Measurements from ENCODE around the gene MAPRE2.

MAPRE2 gene

GRCh38 chr18:35085450-35086380 lies 44.5 kb downstream of the MAPRE2 start:
- Mint-ChIP-seq H3K4me3 (no peak overlapping the region), H3K27me3 (ENCODE audit: low read depth) (no peaks in the 10 kb centered on the region), H3K9me3 (no peaks in the 10 kb centered on the region), H3K27ac (no peak overlapping the region), H3K4me1 (ENCODE audit: low read depth) (peaks cover 4% of the 10 kb centered on the region), H3K36me3 (ENCODE audit: low read depth) (peaks cover 7% of the 10 kb centered on the region)

GRCh38 chr18:35086704-35087103 lies 45.5 kb downstream of the MAPRE2 start:
- no peak overlapping the region for H3K27ac Mint-ChIP-seq
- H3K9me3 Mint-ChIP-seq = no peaks in the 10 kb centered on the region
- no peak overlapping the region for H3K4me3 Mint-ChIP-seq
- H3K36me3 Mint-ChIP-seq (ENCODE audit: low read depth) = peaks cover 7% of the 10 kb centered on the region
- H3K27me3 Mint-ChIP-seq (ENCODE audit: low read depth) = no peaks in the 10 kb centered on the region
- peaks cover 4% of the 10 kb centered on the region for H3K4me1 Mint-ChIP-seq (ENCODE audit: low read depth)

- Mint-ChIP-seq H3K9me3 (no peaks in the 10 kb centered on the region), H3K27ac (no peak overlapping the region), H3K36me3 (ENCODE audit: low read depth) (peaks cover 9% of the 10 kb centered on the region), H3K4me1 (ENCODE audit: low read depth) (peaks cover 4% of the 10 kb centered on the region), H3K4me3 (no peak overlapping the region), H3K27me3 (ENCODE audit: low read depth) (no peaks in the 10 kb centered on the region)
These were observed 46.5 kb downstream of the MAPRE2 start for GRCh38 chr18:35087726-35088125.

- no peaks in the 10 kb centered on the region for H3K27me3 Mint-ChIP-seq (ENCODE audit: low read depth)
- H3K4me1 Mint-ChIP-seq (ENCODE audit: low read depth) = peaks cover 4% of the 10 kb centered on the region
- H3K27ac Mint-ChIP-seq = no peak overlapping the region
These were observed 47.7 kb downstream of the MAPRE2 start for GRCh38 chr18:35088921-35089320.

GRCh38 chr18:35089382-35089781 lies 48.2 kb downstream of the MAPRE2 start:
- peaks cover 9% of the 10 kb centered on the region for H3K36me3 Mint-ChIP-seq (ENCODE audit: low read depth)
- peaks cover 4% of the 10 kb centered on the region for H3K4me1 Mint-ChIP-seq (ENCODE audit: low read depth)
- no peak overlapping the region for H3K27ac Mint-ChIP-seq
- no peak overlapping the region for H3K4me3 Mint-ChIP-seq
- no peaks in the 10 kb centered on the region for H3K27me3 Mint-ChIP-seq (ENCODE audit: low read depth)
- H3K9me3 Mint-ChIP-seq = no peaks in the 10 kb centered on the region

More at GRCh38 chr18:35088921-35089320, 47.7 kb downstream of the MAPRE2 start:
- H3K36me3 Mint-ChIP-seq (ENCODE audit: low read depth) = peaks cover 9% of the 10 kb centered on the region
- H3K4me3 Mint-ChIP-seq = no peak overlapping the region
- H3K9me3 Mint-ChIP-seq = no peaks in the 10 kb centered on the region

- H3K4me3 Mint-ChIP-seq = no peak overlapping the region
- H3K27ac Mint-ChIP-seq = no peak overlapping the region
- peaks cover 9% of the 10 kb centered on the region for H3K36me3 Mint-ChIP-seq (ENCODE audit: low read depth)
- H3K27me3 Mint-ChIP-seq (ENCODE audit: low read depth) = no peaks in the 10 kb centered on the region
- H3K9me3 Mint-ChIP-seq = no peaks in the 10 kb centered on the region
- H3K4me1 Mint-ChIP-seq (ENCODE audit: low read depth) = peaks cover 4% of the 10 kb centered on the region
These were observed 48.8 kb downstream of the MAPRE2 start for GRCh38 chr18:35089891-35090550.

- H3K4me1 Mint-ChIP-seq (ENCODE audit: low read depth) = peaks cover 6% of the 10 kb centered on the region
- peaks cover 7% of the 10 kb centered on the region for H3K36me3 Mint-ChIP-seq (ENCODE audit: low read depth)
- H3K27me3 Mint-ChIP-seq (ENCODE audit: low read depth) = no peaks in the 10 kb centered on the region
- no peaks in the 10 kb centered on the region for H3K9me3 Mint-ChIP-seq
- H3K27ac Mint-ChIP-seq = no peak overlapping the region
- no peak overlapping the region for H3K4me3 Mint-ChIP-seq
These were observed 50.6 kb downstream of the MAPRE2 start for GRCh38 chr18:35091841-35092240.

- Mint-ChIP-seq H3K27me3 (ENCODE audit: low read depth) (no peaks in the 10 kb centered on the region), H3K4me1 (ENCODE audit: low read depth) (peaks cover 4% of the 10 kb centered on the region), H3K4me3 (no peak overlapping the region), H3K36me3 (ENCODE audit: low read depth) (peaks cover 13% of the 10 kb centered on the region), H3K9me3 (no peaks in the 10 kb centered on the region), H3K27ac (no peak overlapping the region)
These were observed 54.9 kb downstream of the MAPRE2 start for GRCh38 chr18:35095983-35096676.

GRCh38 chr18:35096677-35097011 lies 55.4 kb downstream of the MAPRE2 start:
- H3K4me1 Mint-ChIP-seq (ENCODE audit: low read depth) = peaks cover 4% of the 10 kb centered on the region
- no peak overlapping the region for H3K27ac Mint-ChIP-seq
- no peak overlapping the region for H3K4me3 Mint-ChIP-seq
- H3K36me3 Mint-ChIP-seq (ENCODE audit: low read depth) = peaks cover 16% of the 10 kb centered on the region
- H3K9me3 Mint-ChIP-seq = no peaks in the 10 kb centered on the region
- no peaks in the 10 kb centered on the region for H3K27me3 Mint-ChIP-seq (ENCODE audit: low read depth)

GRCh38 chr18:35097195-35097594 lies 56.0 kb downstream of the MAPRE2 start:
- H3K9me3 Mint-ChIP-seq = no peaks in the 10 kb centered on the region
- H3K27me3 Mint-ChIP-seq (ENCODE audit: low read depth) = no peaks in the 10 kb centered on the region
- H3K4me1 Mint-ChIP-seq (ENCODE audit: low read depth) = peaks cover 4% of the 10 kb centered on the region
- no peak overlapping the region for H3K4me3 Mint-ChIP-seq
- peaks cover 22% of the 10 kb centered on the region for H3K36me3 Mint-ChIP-seq (ENCODE audit: low read depth)
- H3K27ac Mint-ChIP-seq = no peak overlapping the region

- H3K36me3 Mint-ChIP-seq (ENCODE audit: low read depth) = peaks cover 20% of the 10 kb centered on the region
- H3K27ac Mint-ChIP-seq = no peak overlapping the region
- no peak overlapping the region for H3K4me3 Mint-ChIP-seq
- H3K27me3 Mint-ChIP-seq (ENCODE audit: low read depth) = no peaks in the 10 kb centered on the region
- H3K9me3 Mint-ChIP-seq = no peaks in the 10 kb centered on the region
- peaks cover 4% of the 10 kb centered on the region for H3K4me1 Mint-ChIP-seq (ENCODE audit: low read depth)
These were observed 56.5 kb downstream of the MAPRE2 start for GRCh38 chr18:35097763-35098162.

- no peaks in the 10 kb centered on the region for H3K9me3 Mint-ChIP-seq
- H3K27me3 Mint-ChIP-seq (ENCODE audit: low read depth) = no peaks in the 10 kb centered on the region
- H3K27ac Mint-ChIP-seq = no peak overlapping the region
- peaks cover 20% of the 10 kb centered on the region for H3K36me3 Mint-ChIP-seq (ENCODE audit: low read depth)
- H3K4me1 Mint-ChIP-seq (ENCODE audit: low read depth) = peaks cover 4% of the 10 kb centered on the region
- no peak overlapping the region for H3K4me3 Mint-ChIP-seq
These were observed 58.7 kb downstream of the MAPRE2 start for GRCh38 chr18:35099911-35100310.

GRCh38 chr18:35104391-35105051 lies 63.3 kb downstream of the MAPRE2 start:
- H3K36me3 Mint-ChIP-seq (ENCODE audit: low read depth) = peaks cover 20% of the 10 kb centered on the region
- H3K4me3 Mint-ChIP-seq = no peak overlapping the region
- no peaks in the 10 kb centered on the region for H3K27me3 Mint-ChIP-seq (ENCODE audit: low read depth)
- H3K27ac Mint-ChIP-seq = no peak overlapping the region
- peaks cover under 1% of the 10 kb centered on the region for H3K9me3 Mint-ChIP-seq
- H3K4me1 Mint-ChIP-seq (ENCODE audit: low read depth) = peaks cover 3% of the 10 kb centered on the region

All from T-helper 1 cell treated with Interleukin-12 subunit alpha and Interleukin-12 subunit beta and Interleukin-4 antibody, amounts not matched to agents 30 μg/mL and 1 μg/mL, for 36 hours (primary cell).